Vagina (tissue), 2 donors: Measurements from ENCODE around the gene VSIR.

Source experiments
- CTCF ChIP-seq, 3 experiments: fragments of 450-650 bp in 2 of 3; fragments of 200-600 bp in 1 of 3; sonication (generic) in 1 of 3; IDR thresholded peaks; one replicate each; pipeline ENCODE4 v1.5.1; 2017 to 2019; ENCODE audit warnings: antibody characterized with exemption in 3 of 3, mild to moderate bottlenecking in 2 of 3, moderate library complexity in 2 of 3
- POLR2A ChIP-seq, 2 donors: fragments of 450-650 bp; IDR thresholded peaks; one replicate each; pipeline ENCODE4 v1.6.1; 2017; ENCODE audit warnings: antibody characterized with exemption in 2 of 2, mild to moderate bottlenecking in 2 of 2, moderate library complexity in 2 of 2

DNA sequence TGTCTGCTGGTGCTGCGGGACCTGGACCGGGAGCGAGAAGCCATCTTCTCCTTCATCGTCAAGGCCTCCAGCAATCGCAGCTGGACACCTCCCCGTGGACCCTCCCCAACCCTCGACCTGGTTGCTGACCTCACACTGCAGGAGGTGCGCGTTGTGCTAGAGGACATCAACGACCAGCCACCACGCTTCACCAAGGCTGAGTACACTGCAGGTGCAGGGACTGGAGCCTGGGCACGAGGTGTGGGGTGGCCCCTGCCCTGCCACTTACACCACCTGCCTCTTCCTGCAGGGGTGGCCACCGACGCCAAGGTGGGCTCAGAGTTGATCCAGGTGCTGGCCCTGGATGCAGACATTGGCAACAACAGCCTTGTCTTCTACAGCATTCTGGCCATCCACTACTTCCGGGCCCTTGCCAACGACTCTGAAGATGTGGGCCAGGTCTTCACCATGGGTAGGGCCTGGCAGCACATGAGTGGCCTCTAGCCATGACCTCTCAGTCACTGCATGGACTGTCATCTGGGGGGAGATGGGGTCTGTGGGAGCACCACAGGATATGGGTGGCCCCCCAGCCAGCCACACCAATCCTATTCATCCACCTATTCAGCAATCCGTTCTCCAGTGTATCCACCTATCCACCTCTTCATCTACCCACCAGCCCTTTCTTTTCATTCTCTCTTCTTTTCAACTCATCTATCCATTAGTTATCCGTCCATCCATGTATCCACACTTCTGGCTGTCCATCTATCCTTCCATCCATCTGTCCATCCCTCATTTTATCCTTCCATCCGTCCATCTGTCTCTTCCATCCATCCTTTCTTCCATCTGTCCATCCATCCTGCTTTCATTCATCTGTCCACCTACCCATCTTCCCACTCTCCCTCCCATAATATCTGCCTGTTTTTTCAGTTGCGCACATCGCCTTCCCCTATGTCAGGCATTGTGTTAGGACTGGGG, 34.5 kb upstream of the VSIR start:
- TF ChIP-seq CTCF (IDR thresholded peaks at IDR 0.05) (no peak), POLR2A (IDR thresholded peaks at IDR 0.05) (no peak)
